Measurements from ENCODE around the gene NUMB.
"Not testable (repeated sequence)": the region's sequence is repeated elsewhere in the genome, so short reads cannot be mapped to it uniquely, and the experiment has no call there.

NUMB gene

DNA sequence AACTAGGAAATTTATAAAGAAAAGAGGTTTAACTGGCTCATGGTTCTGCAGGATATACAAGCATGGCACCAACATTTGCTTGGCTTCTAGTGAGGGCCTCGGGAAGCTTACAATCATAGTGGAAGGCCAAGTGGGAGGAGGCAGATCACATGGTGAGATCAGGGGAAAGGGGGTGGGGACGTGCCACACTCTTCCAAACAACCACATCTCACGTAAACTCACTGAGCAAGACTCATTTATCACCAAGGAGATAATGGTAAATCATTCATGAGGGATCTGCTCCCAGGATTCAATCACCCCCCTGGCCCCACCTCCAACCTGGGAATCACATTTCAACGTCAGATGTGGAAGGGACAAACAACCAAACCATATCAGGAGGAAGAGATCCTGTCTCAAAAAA is 35.8 kb downstream of the NUMB start:
- no peak for DNase-seq (ENCODE audit: low read depth in 2 of 2)

DNA sequence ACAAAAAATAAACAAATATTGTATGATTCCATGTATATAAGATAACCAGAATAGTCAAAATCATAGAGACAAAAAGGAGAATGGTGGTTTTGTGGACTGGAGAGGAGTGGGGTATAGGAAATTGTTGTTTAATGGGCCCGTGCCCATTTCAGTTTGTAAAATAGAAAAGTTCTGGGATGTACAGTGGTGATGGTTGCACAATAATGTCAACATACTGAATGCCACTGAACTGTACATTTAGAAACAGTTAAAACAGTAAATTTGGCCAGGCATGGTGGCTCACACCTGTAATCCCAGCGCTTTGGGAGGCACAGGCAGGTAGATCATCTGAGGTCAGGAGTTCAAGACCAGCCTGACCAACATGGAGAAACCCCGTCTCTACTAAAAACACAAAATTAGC is 40.1 kb downstream of the NUMB start:
- DNase-seq (ENCODE audit: low read depth in 2 of 2): no peak

DNA sequence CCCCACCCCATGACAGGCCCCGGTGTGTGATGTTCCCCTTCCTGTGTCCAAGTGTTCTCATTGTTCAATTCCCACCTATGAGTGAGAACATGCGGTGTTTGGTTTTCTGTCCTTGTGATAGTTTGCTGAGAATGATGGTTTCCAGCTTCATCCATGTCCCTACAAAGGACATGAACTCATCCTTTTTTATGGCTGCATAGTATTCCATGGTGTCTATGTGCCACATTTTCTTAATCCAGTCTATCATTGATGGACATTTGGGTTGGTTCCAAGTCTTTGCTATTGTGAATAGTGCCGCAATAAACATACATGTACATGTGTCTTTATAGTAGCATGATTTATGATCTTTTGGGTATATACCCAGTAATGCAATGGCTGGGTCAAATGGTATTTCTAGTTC is 52.1 kb downstream of the NUMB start:
- not testable (repeated sequence) for DNase-seq (ENCODE audit: low read depth in 2 of 2)

DNA sequence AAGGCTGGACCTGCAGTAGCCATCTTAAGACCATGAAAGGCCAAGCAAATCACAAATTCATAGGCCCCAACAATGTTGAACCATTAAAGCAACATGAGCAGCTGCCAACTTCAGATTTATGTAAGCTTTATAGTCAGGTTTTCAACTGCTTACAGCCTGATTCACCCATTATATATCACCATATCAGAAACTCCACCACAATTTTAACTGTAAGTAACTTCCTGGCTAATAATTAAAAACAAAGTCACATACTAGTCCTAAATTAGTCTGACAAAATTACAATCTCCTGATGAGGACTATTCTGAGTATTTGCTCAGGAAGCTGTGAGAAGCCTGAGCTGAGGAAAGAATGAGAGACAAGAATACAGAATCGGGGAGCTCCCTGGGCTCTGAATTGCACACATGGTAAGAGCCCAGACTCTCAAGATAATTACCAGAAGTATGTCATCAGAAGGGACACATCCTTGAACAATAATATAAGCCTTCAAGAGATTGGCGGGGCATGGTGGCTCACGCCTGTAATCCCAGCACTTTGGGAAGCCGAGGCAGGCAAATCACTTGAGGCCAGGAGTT is 55.1 kb downstream of the NUMB start:
- DNase-seq (ENCODE audit: low read depth in 2 of 2): no peak

DNA sequence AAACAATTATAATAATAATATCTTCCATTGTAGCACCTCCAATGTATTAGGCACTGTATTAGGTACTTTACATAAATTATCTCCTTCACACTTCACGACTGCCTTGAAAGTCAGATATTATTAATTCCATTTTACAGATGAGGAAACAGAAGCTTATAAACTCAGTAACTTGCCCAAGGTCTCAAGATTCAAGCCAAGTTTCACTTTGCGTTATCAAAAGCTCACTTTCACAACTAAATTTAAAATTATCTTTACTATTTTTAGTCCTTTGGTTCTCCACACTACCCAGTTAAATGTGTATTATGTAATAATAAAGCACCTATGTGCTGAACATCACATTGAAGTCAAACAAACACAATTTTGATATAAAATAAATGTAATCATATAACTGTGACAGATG is 55.8 kb downstream of the NUMB start:
- DNase-seq (ENCODE audit: low read depth in 2 of 2): no peak

DNA sequence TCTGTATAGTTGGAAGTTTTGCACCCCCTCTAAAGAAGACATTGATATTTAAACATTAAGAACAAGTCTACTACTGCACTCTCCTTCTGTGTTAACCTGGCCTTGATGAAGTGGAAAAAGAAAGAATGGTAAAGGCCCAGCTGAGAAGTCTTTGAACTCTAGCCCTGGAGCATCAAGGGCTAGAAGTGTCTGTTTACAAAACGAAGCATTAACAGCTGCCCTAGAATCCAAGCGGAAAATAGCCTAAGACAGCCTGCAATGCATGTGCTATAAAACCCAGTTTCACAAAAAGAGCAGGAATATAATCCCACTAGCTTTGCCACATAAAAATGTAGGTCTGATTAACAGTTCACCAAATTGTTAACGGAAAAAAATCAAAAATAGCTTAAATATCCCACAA is 60.5 kb downstream of the NUMB start:
- DNase-seq (ENCODE audit: low read depth in 2 of 2): no peak

DNA sequence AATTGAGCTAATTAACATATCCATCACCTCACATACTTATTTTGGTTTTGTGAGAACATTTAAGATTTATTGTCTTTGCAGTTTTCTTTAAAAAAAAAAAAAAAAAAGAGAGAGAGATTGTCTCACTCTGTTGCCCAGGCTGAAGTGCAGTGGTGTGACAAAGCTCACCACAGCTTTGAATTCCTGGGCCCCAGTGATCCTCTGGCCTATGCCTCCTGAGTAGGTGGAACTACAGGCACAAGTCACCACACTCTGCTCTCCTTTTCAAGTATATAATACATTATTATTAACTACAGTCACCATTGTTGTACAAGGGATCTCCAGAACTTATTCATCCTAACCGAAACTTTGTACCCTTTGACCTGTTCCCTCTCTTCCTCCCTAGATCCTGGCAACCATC is 64.0 kb downstream of the NUMB start:
- DNase-seq (ENCODE audit: low read depth in 2 of 2): no peak

DNA sequence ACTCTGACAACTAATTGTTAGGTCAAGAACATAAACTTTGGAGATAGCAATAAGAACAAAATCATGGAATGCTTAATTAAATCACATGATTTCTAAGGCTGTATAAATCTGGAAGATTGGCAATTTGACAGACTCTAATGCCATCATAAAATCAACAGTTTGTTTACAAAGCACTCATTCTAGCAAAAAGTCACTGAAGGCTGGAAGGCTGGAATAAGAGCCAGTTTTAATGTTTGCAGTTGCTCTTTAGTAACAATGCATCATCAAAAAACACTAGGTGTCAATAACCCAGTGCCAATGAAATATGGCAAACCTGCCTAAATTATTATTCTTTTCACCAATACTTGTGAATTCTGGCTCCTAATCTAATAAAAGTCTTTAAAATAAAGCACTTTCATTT is 65.0 kb downstream of the NUMB start:
- DNase-seq (ENCODE audit: low read depth in 2 of 2): no peak

DNA sequence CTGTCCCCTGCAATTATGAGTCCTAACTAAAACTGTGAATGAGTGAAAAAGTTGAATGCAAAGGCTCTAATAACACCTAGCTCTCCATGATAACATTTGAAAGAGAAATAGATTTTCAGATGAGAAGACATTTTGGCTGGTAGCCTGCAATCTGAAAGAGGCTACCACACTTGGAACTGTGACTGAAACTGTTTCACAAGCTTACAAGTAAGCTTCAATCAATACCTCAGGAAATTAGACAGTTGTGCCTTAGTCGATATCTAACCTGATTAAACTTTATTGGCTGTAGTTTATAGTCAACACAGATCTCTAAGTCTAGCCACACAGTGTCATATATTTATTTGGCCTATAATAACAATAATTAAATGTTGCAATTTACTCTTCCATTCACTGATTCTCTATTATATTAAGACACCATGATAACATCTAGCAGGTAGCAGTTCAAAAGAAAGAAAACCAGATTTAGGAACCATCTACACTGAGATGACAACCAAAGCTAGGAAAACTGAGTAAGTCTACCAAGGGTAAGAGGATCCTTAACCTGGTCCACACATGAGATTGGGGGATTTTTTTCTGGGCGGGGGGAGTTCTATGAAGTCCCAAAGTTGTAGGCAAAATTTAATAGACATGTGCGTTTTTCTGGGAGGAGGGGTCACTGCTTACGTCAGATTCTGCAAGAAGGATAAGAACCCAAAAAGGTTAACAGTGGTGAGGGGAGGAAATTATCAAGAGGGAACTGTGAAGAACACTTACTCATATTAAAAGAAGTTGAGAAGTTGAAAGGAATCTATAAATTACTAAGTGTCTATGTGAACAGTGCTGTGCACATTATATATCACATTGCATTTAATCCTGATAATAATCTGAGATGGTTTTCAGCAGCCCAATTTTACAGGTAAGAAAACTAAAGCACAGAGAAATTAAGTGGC is 65.8 kb downstream of the NUMB start:
- DNase-seq (ENCODE audit: low read depth in 2 of 2): no peak

DNA sequence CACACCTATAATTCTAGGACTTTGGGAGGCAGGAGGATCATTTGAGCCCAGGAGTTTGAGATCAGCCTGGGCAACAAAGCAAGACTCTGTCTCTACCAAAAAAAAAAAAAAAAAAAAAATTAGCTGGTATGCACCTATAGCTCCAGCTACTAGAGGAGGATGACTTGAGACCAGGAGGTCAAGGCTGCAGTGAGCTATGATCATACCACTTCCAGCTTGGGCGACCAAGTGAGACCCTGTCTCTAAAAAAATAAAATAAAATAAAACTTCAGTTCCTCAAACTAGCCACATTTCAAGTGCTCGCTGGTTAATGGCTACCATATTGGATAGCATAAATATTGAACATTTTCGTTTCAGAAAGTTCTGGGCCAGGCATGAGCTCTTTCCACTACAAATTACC is 70.5 kb downstream of the NUMB start:
- not testable (repeated sequence) for DNase-seq (ENCODE audit: low read depth in 2 of 2)

DNA sequence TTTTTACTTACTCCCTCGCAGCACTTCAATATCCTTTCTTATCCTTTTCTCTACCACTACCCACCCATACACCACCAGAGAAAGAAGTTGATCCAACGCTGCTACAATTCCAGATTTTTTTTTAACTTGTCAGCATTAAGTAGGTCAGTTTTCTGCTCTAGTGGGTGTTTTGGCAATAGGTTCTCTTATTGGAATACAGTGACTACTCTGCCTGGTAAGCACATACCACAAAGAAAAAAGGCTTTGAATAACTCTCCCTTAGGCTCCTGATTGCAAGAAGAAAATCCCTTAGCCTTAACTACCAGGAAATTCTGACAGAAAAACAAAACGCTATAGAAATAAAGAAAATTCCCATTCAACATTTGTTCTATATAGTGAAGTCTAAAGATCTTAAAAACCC is 72.0 kb downstream of the NUMB start:
- DNase-seq (ENCODE audit: low read depth in 2 of 2): no peak

DNA sequence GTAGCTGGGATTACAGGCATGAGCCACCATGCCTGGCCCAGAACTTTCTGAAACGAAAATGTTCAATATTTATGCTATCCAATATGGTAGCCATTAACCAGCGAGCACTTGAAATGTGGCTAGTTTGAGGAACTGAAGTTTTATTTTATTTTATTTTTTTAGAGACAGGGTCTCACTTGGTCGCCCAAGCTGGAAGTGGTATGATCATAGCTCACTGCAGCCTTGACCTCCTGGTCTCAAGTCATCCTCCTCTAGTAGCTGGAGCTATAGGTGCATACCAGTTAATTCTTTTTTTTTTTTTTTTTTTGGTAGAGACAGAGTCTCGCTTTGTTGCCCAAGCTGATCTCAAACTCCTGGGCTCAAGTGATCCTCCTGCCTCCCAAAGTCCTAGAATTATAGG is 73.3 kb downstream of the NUMB start:
- not testable (repeated sequence) for DNase-seq (ENCODE audit: low read depth in 2 of 2)

DNA sequence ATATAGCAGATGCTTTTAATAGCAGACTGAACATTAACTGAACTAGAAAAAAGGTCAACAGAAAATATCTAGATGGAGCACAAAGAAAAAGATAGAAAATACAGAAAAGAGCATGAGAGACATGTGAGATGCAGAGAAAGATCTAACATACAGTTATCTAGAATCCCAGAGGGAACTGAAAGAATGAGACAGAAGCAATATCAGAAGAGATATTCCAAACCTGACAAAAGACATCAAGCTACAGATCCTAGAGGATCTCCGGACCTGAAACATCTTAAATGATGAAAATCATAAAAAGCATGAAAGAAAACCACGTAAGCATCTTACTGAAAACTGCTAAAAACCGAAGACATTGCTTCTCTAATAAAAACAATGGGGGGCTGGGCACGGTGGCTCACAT is 75.0 kb downstream of the NUMB start:
- no peak for DNase-seq (ENCODE audit: low read depth in 2 of 2)

DNA sequence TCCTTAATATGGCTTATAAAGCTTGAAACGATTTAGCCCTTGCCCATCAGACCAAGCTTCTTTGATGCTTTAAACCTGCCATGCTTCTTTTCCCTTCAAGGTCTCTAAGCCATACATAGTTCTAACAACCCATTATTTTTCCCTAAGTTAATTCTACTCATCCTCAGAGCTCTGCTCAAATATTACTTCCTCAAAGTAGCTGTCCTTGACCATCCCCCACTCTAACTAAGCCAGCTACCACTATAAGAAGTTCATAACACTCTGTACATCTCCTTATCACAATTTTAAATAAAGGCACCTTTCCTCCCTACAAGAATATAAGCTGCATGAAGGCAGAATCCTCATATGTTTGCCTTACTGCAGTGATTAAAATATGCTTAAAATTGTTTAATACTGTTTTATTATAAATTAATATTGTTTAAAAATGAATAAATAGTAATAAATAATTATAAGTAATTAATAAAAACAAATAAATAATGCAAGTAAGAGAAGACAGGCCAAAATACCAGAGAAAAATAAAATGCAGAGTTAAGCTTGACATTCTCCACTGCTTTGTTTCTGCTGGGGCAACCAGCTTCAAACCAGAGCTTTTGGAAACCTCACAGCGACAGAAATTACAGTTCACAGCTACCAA is 76.8 kb downstream of the NUMB start:
- DNase-seq (ENCODE audit: low read depth in 2 of 2): no peak

DNA sequence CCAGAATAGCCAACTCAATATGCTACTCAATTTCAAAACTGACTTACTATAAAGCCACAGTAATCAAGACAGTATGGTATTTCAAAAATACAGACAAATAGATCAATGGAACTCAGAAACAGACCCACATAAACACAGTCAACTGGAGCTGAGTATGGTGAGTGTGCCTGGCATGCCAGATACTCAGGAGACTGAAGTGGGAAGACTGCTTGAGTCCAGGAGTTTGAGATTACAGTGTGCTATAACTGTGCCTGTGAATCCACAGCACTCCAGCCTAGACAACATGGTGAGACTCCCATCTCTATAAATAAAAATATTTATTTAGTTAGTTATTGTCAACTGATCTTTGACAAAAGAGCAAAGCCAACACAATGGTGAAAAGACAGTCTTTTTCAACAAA is 81.8 kb downstream of the NUMB start:
- no peak for DNase-seq (ENCODE audit: low read depth in 2 of 2)

DNA sequence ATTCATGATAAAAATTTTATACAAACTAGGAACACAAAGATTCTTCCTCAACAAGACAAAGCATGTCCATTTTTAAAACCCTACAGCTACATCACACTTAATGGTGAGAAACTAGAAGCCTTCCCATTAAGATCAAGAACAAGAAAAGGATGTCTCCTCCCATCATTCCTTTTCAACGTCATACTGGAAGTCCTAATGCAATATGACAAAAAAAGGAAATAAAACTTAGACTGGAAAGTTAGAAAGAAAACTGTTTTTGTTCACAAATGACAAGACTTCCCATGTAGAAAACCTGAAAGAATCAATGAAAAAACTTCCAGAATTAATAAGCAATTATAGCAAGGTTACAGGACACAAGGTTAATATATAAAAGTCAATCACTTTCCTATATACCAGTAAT is 82.5 kb downstream of the NUMB start:
- no peak for DNase-seq (ENCODE audit: low read depth in 2 of 2)

DNA sequence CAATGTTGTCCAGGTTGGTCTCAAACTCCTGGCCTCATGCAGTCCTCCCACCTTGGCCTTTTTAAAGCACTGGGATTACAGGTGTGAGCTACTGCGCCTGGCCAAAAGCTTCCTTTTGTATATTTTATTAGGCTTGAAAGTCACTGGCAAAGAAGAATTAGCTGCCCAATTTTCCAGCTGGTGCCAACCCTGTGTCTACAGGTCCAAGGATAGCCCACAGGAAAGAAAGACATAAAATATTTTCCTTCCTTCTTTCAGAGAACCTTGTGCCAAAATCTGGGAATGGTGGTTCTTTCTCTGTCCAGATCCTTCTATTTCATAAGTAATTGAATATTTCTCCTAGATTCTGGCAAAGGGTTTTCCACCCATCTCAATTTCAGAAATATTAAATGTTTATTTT is 84.1 kb downstream of the NUMB start:
- DNase-seq (ENCODE audit: low read depth in 2 of 2): no peak

DNA sequence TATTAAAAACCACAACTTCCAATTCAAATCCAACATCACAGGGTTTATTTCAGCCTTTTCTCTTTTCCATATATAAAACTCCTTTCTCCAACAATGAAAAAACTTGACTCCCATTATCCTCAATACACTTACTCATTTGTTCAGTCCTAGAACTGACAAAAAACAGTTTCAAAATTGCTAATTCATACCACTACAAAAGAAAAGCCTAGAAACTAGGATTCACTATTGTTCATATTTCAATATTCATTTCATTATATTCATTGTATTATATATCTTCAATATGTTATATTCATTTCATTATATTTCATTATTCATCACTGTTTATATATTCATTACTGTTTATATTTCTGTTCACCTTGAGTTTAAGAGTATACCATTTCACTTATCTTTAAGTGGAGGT is 85.8 kb downstream of the NUMB start:
- no peak for DNase-seq (ENCODE audit: low read depth in 2 of 2)

DNA sequence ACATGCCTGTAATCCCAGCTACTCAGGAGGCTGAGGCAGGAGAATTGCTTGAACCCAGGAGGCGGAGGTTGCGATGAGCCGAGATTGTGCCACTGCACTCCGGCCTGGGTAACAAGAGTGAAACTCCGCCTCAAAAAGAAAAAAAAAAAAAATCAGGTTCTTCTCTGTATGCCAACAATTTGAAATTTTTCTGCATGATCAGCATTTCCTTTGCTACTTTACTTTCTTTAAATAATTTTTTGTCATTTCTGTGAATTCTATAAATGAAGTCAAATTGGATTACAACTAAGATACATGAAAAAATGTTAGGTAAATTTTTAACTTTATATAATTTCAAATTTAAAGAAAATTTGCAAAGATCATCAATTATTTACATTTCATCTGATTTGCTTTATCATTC is 87.8 kb downstream of the NUMB start:
- no peak for DNase-seq (ENCODE audit: low read depth in 2 of 2)

DNA sequence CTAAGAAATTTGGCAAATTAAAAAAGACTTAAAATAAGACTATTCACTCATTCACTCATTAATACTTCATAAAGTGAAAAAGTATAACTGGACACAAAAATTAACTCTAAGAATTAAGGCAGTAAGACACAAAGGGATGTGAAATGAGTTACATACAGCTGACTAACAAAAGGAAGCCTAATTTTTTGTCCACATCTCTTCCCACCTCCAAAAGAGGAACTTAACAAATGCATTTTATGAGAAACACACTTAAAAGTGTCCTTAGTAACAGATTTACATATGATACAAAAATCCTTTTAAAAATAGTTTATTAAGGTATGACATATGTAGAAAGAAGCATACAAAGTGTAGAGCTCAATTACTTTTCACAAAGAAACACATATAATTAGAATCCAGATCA is 88.9 kb downstream of the NUMB start:
- no peak for DNase-seq (ENCODE audit: low read depth in 2 of 2)

DNA sequence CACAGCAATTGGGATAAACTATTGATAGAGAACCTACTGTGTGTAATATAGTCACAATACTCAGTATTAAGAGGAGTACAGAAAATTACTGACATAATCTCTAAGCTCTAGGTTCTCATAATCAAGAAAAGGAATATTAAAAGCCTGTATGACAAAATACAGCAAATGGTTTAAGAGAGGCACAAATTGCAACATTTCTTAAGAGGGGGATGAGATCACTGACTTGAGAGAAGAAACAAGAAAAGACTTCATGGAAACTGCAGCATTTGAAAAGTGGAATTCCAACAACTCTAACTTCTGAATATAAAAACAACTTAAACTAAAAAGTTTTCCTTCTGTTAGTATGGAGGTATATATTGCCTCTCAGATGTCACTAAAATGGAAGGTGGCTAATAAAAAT is 89.7 kb downstream of the NUMB start:
- DNase-seq (ENCODE audit: low read depth in 2 of 2): no peak

DNA sequence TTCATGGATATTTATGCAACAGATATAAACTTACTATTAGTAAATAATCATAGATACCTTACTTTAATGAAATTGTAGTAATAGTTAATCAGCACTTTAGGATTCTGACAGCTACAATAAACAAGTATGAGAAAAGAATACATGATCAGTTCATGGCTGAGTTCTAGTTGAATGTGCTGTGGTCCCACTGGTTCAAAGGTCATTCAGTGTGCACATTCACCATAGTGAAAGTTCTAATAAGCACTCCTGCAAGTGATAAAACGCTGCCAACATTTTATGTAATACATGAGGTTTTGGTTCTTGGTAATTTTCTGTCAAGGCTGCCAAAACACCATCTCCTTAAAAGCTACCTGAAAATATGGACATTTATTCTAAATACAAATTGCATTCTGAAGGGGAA is 92.6 kb downstream of the NUMB start:
- DNase-seq (ENCODE audit: low read depth in 2 of 2): no peak

DNA sequence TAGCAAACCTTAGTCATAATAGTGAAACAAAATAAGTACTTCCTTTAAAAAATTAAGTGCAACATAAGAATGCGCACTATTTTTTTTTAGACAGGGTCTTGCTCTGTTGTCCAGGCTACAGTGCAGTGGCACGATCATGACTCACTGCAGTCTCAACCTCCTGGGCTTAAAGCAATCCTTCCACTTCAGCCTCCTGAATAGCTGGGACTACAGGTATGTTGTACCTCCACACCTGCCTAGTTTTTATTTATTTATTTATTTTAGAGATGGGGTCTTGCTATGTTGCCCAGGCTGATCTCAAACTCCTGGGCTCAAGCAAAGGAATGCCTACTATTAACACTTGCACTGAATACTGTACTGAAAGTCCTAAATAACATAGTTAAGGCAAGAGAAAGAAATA is 93.8 kb downstream of the NUMB start:
- DNase-seq (ENCODE audit: low read depth in 2 of 2): no peak

Data from activated CD8-positive, alpha-beta memory T cell treated with anti-CD3 and anti-CD28 coated beads for 4 hours (primary cell).